NOMO-1 treated with dmso at 0.1 percent for 144 hours (cell line): Measurements from ENCODE around the gene PRUNE2.

Experiments
- DNase-seq: peaks from one replicate; lab custom pipeline; 2025; ENCODE audit not compliant: unreplicated experiment; lab: John Stamatoyannopoulos, UW

The PRUNE2 gene

GRCh38 chr9:76638001-76638400 lies 267.9 kb downstream of the PRUNE2 start:
- DNase-seq = no peak

DNA sequence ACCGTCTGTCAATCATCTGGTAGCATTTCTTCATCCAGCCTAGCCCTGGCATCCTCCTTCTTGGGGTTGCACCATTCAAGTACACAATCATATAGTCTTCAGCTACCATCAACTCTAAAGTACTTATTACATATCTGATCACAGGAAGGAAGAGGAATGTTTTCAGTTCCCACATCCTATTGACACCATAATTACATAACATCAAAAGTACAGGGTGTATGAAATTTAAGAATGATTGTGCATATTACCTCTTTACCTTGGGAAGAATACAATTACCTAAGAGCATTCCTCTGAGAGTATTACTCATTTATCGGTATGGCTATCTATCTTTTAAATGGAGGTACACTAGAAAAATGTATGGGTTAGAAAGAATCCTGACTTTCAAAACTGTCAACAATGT lies 268.5 kb downstream of the PRUNE2 start:
- DNase-seq = no peak

DNA sequence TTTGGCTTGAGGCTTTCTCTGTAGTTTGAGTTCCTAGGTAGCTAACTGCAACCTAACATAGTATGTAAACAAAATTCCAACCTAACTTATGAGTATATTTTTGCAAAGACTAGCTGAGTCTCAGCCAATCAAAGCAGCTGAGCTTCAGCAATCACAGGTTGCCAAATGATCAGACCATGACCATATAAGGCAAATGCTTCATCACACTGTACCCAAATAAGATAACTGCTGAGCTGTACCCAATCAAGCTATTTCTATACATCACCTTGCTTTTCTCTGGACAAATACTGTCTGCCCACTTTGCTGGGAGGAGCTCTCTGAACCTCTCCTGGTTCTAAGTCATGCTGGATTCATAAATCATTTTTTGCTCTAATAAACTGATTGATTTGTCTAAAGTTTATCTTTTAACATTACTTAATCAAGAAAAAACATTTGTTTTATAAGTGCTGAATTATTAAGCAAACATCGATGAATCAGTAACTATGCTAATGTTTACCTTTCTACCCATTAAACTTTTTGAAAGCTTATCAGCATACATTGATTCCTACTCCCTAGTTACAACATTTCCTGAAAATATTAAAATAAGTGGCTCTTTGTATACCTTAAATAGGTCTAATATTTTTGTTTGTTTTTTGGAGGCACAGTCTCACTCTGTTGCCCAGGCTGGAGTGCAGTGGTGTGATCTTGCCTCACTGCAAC lies 271.4 kb downstream of the PRUNE2 start:
- no peak for DNase-seq

- no peak for DNase-seq
Measured at GRCh38 chr9:76630916-76631315, 275.0 kb downstream of the PRUNE2 start.

DNA sequence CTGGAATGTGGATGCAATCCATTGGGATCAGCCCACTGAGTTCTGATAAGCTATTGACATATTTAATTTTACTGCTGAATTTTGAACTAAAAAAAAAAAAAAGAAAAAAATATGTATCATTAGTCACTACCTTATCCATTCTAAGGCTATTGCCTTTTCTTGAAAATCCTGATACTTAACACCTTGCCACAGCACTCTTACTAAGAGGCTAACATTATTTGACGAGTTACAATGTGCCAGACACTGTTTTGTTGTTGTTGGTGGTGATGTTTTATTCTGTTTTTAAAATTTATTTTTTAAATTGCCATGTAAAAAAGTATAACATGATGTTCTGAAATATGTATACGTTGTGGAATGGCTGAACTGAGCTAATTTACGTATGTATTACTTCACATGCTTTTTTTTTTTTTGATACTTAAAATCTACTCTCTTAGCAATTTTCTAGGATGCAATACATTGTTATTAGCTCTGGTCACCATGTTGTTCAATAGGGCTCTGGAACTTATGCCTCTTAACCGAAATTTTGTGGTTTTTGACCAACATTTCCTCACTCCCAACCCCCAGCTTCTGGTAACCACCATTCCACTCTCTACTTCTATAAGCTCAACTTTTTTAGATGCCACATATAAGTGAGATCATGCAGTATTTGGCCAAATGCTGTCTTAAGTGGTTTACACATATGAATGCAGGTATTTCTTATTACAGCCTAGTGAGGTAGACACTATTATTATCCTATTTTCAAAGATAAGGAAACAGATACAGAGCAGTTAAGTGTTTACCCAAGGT lies 276.5 kb downstream of the PRUNE2 start:
- peak; percentile 58 for DNase-seq

DNA sequence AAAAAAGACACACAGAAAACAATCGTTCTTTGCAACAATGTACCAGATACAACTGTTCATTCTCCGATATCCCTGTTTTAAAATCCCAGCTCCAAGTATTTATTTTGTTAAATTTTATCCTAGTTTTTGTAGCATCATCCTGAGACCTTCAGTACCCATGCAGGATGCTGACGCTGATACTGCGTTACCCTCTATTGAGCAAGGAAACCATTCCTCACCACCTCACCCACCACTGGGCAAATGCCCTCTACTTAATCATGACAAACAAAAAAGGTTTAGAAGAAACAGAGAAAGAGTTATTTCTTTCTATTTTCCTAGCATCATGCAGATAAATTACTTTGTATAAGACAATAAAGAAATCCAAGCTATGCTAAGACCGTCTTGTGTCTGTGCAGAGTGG lies 277.8 kb downstream of the PRUNE2 start:
- DNase-seq = no peak

GRCh38 chr9:76626980-76627379 lies 278.9 kb downstream of the PRUNE2 start:
- DNase-seq = no peak

- no peak for DNase-seq
Measured at GRCh38 chr9:76626141-76626540, 279.8 kb downstream of the PRUNE2 start.

DNA sequence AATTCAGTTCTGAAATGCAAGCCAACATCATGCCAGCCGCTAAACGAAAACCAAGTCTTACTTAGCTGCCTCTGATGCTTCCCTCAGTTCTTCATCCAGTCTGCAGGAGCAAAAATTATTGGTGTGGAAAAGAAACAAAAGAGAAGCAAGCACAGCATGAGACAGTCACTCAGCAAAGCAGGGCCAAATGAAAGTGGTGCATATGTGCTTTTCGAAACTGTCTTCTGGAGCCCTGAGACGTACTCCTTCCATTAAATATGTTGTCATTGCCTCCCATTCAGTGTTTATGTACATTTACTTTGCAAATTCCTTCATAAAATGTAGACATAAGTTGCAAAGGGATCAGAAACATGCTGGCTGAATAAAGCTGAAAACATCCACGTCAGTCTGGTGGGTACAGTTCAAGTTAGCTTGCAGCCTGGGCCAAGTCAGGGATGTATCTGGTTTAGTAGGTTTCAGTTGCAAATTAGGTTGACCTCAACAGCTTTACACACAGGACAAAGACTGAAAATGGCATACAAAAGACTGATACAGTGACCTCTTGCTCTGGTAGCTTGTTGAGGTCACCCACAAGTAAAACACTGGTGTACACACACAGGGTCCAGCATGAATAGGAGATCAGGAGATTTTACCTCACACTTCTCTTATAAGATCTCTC lies 281.4 kb downstream of the PRUNE2 start:
- no peak for DNase-seq

GRCh38 chr9:76620996-76621395 lies 284.9 kb downstream of the PRUNE2 start:
- DNase-seq = no peak

GRCh38 chr9:76620581-76620980 lies 285.3 kb downstream of the PRUNE2 start:
- DNase-seq = no peak

DNA sequence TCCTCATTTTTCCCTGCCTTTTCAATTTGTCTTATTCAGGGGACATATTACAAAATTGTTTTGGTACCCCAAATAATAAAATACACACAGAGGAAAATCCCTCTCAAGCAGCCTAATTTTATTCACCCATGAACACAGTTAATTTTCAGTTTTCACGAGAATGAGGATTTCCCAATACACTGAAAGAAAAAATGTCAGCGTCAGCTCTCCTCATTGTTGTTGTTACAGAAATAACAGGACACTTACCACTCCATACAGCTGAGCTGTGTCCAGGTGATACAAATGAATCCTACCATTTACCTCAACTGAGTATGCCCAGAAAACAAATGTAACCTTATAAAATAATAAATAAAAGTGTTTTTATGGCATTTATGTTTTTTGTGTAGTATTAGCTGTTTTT lies 286.3 kb downstream of the PRUNE2 start:
- DNase-seq = no peak

- no peak for DNase-seq
Measured at GRCh38 chr9:76619197-76619596, 286.7 kb downstream of the PRUNE2 start.

DNA sequence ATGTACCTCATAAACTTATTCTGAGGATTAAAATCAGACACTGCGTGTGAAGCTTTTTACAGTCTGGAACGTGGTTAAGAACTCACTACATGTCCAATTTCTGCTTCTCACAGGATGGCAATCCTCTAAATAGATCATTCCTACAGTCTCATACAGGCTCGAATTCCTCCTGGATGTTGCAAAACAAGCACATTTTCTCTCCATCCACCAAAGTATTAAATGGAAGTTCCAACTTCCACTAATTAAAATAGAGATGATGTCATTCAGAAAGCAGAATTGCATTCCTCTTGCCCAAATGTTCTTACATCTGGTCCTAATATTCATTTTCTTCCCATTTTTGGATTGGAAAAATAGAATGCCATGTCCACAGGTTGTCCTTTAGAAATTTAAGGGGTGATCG lies 287.2 kb downstream of the PRUNE2 start:
- DNase-seq = no peak

DNA sequence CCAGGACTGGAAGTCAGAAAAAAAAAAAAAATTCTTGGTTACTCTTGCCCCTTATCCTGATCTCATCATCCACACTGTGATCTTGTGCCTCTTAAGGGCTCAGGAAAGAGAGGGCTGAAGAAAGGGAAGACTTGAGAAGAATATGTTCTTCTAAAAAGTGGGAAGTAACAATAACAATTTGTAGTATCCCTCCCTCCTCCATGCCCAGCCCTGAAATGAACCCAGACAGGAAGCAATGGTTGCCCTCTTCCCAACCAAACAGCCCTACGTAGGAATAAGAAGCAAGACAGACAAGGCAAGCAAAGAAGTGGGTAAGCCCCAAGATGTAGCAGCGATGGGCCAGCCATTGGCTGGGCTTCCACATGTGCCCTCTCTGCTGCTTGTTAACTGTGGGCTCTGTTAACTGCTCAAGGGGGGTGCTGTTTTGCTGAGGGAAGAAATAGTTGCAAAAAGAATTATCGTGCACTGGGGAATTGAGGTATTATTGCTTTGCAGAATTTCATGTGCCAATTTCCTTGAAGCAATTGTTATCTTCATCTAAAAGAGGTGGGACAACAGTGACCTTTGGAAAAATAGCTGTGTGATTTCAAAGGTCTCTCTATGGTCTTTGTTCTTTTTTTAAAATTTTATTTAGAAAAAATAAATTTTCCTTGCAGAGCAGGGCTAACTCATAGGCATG lies 288.3 kb downstream of the PRUNE2 start:
- DNase-seq = no peak

- DNase-seq = no peak
Measured at GRCh38 chr9:76616780-76617179, 289.1 kb downstream of the PRUNE2 start.

DNA sequence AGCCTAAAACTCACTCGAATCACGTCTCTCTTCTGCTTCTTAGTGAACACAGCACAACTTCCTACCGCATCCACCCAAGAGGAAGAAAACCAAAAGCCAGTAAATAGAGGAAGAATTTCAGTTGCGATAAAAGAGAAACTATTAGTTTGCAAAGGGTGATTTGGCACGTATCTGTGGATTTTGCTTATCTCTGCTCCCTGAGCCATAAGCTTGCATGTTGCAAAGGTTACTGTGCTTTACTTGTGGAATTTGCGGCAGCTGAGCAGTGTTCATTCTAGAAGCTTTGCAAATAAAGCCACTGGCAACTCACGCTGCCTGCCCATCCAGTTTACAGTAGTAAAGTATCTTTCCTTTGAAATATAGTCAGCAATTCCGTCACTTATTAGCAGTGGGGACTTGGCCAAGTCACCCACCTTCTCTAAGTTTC lies 290.7 kb downstream of the PRUNE2 start:
- no peak for DNase-seq

GRCh38 chr9:76613974-76614373 lies 291.9 kb downstream of the PRUNE2 start:
- DNase-seq = no peak

GRCh38 chr9:76613150-76613781 lies 292.6 kb downstream of the PRUNE2 start:
- DNase-seq = no peak

DNA sequence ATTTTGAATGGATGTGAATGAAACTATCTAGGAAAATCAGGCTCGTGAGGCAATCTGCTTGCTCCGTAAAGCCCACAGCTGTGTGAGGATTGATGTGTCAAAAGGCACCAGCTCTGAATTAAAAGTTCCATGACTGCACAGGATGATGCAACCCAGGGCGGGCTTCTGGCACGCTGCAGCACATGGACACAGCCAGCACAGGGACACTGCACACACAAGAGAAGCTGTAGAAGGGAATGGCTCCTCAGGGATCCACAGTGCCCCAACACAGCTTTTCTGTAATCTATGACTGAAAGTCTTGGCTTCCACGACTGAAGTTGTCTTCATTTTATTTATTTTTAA lies 295.9 kb downstream of the PRUNE2 start:
- no peak for DNase-seq
